ENCODE measurements around the gene PTX3. TPM values are rescaled to one million over a fixed set of nuclear protein-coding genes. Genes with fewer than 3 reads are reported as not detected.
A peak's percentile ranks its signal among the peaks of the same experiment; 100 is the strongest.

PTX3 gene
- total RNA-seq, 4 donors from 2014 or later = 1.2 to 22.4 (median 2.2) TPM

DNA sequence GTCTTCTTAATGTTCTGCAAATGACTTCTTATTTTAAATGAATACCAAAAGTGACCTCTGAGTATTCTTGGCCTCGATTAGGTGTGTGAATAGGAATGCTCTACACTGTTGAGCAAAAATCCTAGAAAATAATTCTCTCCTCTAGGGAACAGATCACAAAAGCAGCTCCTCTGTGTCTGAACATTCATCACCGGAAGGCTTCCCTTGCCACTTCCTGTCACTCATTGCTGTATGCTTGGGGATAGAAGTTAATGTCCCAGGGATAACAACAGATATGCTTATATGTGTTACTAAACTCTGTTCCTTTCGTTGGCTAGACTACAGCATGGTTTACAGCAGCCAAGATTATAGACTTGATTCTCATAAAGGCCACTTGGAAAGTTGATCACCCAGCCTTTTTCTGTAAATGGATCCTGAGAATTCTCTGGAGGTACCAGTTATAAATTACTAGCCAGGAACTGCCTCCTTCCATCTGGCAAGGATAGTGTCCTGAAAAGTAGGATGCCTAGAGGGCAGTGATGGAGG, 16.0 kb upstream of the PTX3 start:
- H3K4me3 ChIP-seq = no peak overlapping the region
- WGBS = 75% methylated on average over 3 of the region's 3 CpGs
- no peak for TF ChIP-seq CTCF (IDR thresholded peaks at IDR 0.05)
- no peak for TF ChIP-seq EP300 (IDR thresholded peaks at IDR 0.05)
- no peak for TF ChIP-seq POLR2A (IDR thresholded peaks at IDR 0.05)
- TF ChIP-seq POLR2AphosphoS5 (IDR thresholded peaks at IDR 0.05) = no peak
- H3K9me3 ChIP-seq = no peaks in the 10 kb centered on the region
- H3K27ac ChIP-seq = no peak overlapping the region
- no peak for DNase-seq (ENCODE audit: low spot score in 2 of 2)
- H3K27me3 ChIP-seq = no peaks in the 10 kb centered on the region
- H3K4me1 ChIP-seq = no peaks in the 10 kb centered on the region
- no peaks in the 10 kb centered on the region for H3K36me3 ChIP-seq

GRCh38 chr3:157423337-157423736, 13.3 kb upstream of the PTX3 start:
- Histone ChIP-seq H3K4me1 (no peaks in the 10 kb centered on the region), H3K4me3 (no peak overlapping the region), H3K9me3 (no peaks in the 10 kb centered on the region), H3K36me3 (no peaks in the 10 kb centered on the region), H3K27me3 (no peaks in the 10 kb centered on the region), H3K27ac (no peak overlapping the region)
- TF ChIP-seq CTCF (IDR thresholded peaks at IDR 0.05) (no peak), POLR2AphosphoS5 (IDR thresholded peaks at IDR 0.05) (no peak), POLR2A (IDR thresholded peaks at IDR 0.05) (no peak), EP300 (IDR thresholded peaks at IDR 0.05) (no peak)
- DNase-seq (ENCODE audit: low spot score in 2 of 2) = no peak

GRCh38 chr3:157427901-157428300, 8.7 kb upstream of the PTX3 start:
- Histone ChIP-seq H3K36me3 (no peaks in the 10 kb centered on the region), H3K4me3 (no peak overlapping the region), H3K9me3 (no peaks in the 10 kb centered on the region), H3K27me3 (no peaks in the 10 kb centered on the region), H3K4me1 (no peaks in the 10 kb centered on the region), H3K27ac (no peak overlapping the region)
- no peak for DNase-seq (ENCODE audit: low spot score in 2 of 2)
- 73% methylated on average over 4 of the region's 4 CpGs for WGBS
- TF ChIP-seq CTCF (IDR thresholded peaks at IDR 0.05) (no peak), POLR2A (IDR thresholded peaks at IDR 0.05) (no peak)

DNA sequence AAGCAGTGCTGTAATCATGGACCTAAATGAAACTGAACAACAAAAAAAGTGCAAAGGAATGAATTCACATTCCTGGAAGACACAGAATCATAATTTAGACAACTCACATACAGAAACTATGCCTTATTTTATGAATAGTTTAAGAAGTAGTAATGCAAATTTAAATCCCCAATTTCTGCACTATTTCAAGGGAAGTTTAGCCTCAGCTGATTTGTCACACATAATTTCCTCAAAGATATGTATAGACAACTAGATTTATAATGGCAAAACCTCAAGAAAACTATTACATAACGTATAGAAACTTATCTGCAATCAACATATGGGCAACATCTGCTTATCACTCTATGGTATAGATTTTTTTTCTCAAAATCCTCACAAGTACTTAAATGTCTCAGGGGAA, 7.8 kb upstream of the PTX3 start:
- DNase-seq (ENCODE audit: low spot score in 2 of 2) = no peak
- no peaks in the 10 kb centered on the region for H3K9me3 ChIP-seq
- H3K27me3 ChIP-seq = no peaks in the 10 kb centered on the region
- no peaks in the 10 kb centered on the region for H3K36me3 ChIP-seq
- no peaks in the 10 kb centered on the region for H3K4me1 ChIP-seq
- H3K4me3 ChIP-seq = no peak overlapping the region
- no peak for TF ChIP-seq EP300 (IDR thresholded peaks at IDR 0.05)
- no peak for TF ChIP-seq POLR2A (IDR thresholded peaks at IDR 0.05)
- 69% methylated on average over 1 of the region's 1 CpG for WGBS
- H3K27ac ChIP-seq = no peak overlapping the region

DNA sequence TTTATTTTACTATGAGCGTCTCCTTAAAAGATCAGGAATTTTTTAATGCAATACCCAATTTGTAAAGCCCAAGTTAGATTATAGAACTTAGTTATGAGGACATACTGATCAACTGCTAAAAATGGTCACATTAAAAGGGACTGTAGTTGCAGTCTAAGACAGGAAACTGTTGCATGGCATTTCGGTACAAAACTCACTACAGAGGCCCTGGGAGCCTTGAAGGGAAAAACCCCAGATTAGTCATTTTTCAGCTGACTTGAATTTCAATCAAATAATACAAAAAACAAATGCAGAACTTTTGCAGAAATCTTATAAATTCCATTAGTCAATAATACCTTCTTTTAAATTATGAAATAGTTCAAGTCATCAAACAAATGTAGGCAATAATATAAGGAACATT, 6.9 kb upstream of the PTX3 start:
- H3K27ac ChIP-seq = no peak overlapping the region
- no peaks in the 10 kb centered on the region for H3K27me3 ChIP-seq
- H3K36me3 ChIP-seq = no peaks in the 10 kb centered on the region
- no peak overlapping the region for H3K4me3 ChIP-seq
- no peak for TF ChIP-seq POLR2A (IDR thresholded peaks at IDR 0.05)
- TF ChIP-seq POLR2AphosphoS5 (IDR thresholded peaks at IDR 0.05) = no peak
- TF ChIP-seq EP300 (IDR thresholded peaks at IDR 0.05) = no peak
- H3K4me1 ChIP-seq = no peaks in the 10 kb centered on the region
- DNase-seq (ENCODE audit: low spot score in 2 of 2) = no peak
- 54% methylated on average over 2 of the region's 2 CpGs for WGBS
- H3K9me3 ChIP-seq = no peaks in the 10 kb centered on the region

DNA sequence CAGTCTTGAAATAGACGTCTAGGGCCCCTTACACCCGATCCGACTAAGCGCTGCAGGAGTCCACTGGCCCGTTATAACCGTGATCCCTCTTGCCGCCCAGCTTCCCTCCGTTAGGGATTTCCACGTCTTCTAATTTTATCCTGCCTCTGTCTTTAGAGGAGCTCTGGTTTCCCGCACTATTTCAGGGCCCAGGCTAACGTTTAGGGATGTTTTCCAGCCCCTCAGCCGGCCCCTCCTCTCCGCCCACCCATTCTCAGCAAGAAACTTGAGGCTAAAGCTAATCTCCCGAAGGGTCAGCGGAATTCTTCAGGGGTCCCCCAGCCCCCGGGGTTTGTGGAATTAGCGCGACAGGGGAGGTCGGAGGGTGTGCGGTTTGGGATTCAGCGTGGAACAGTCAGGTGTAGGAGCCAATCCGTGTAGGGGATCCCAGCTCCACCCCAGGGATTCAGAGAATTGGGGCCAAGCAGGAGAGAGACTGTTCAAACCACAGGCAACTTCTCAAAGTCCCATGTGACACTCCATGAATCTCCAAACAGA, 1.6 kb downstream of the PTX3 start:
- Histone ChIP-seq H3K27me3 (peaks cover 9% of the 10 kb centered on the region), H3K36me3 (no peaks in the 10 kb centered on the region), H3K4me1 (peaks cover 24% of the 10 kb centered on the region), H3K27ac (no peak overlapping the region), H3K9me3 (no peaks in the 10 kb centered on the region), H3K4me3 (peak overlapping the region; percentile 71)
- DNase-seq (ENCODE audit: low spot score in 2 of 2) = no peak
- no peak for TF ChIP-seq POLR2AphosphoS5 (IDR thresholded peaks at IDR 0.05)
- TF ChIP-seq EP300 (IDR thresholded peaks at IDR 0.05) = no peak
- no peak for TF ChIP-seq CTCF (IDR thresholded peaks at IDR 0.05)
- no peak for TF ChIP-seq POLR2A (IDR thresholded peaks at IDR 0.05)
- 5% methylated on average over 22 of the region's 22 CpGs for WGBS

Data from suprapubic skin (tissue), 4 donors.